Endothelial cell (in vitro differentiated cells): Measurements from ENCODE around the gene GRAMD1A. TPM values are rescaled to one million over a fixed set of nuclear protein-coding genes. Genes with fewer than 3 reads are reported as not detected.

ENCODE experiments used
- DNase-seq: peaks from one replicate; pipeline ENCODE4 v3.0.0; 2021; ENCODE audit warnings: low spot score
- H3K27ac Mint-ChIP-seq: one replicate; pipeline ENCODE4 v1.8.0; 2021; ENCODE audit warnings: mixed read lengths, inconsistent platforms; ENCODE audit not compliant: unreplicated experiment
- H3K27me3 Mint-ChIP-seq: one replicate; pipeline ENCODE4 v1.8.0; 2021; ENCODE audit warnings: mild to moderate bottlenecking, moderate library complexity, mixed read lengths, inconsistent platforms; ENCODE audit not compliant: unreplicated experiment
- H3K36me3 Mint-ChIP-seq: one replicate; pipeline ENCODE4 v1.8.0; 2021; ENCODE audit warnings: mild to moderate bottlenecking, low read depth, mixed read lengths, inconsistent platforms; ENCODE audit not compliant: unreplicated experiment
- H3K4me1 Mint-ChIP-seq: one replicate; pipeline ENCODE4 v1.8.0; 2021; ENCODE audit warnings: mild to moderate bottlenecking, mixed read lengths, inconsistent platforms; ENCODE audit not compliant: unreplicated experiment
- H3K4me3 Mint-ChIP-seq: one replicate; pipeline ENCODE4 v1.8.0; 2021; ENCODE audit warnings: mild to moderate bottlenecking, mixed read lengths, inconsistent platforms; ENCODE audit not compliant: unreplicated experiment
- H3K9me3 Mint-ChIP-seq: one replicate; pipeline ENCODE4 v1.8.0; 2021; ENCODE audit warnings: mixed read lengths, inconsistent platforms; ENCODE audit not compliant: unreplicated experiment
- CTCF ChIP-seq: fragments of 200-600 bp; sonication (generic); IDR thresholded peaks from one replicate; pipeline ENCODE4 v1.5.0; 2021; ENCODE audit warnings: antibody characterized with exemption; ENCODE audit not compliant: unreplicated experiment
- total RNA-seq: library from RNA; stranded (reverse); fragmentation: NEBNext Ultra II Directional; extraction: Animal tissue kit (Norgen Biotek cat#: 25700); gene quantifications from one replicate; pipeline ENCODE4 v1.2.1, GENCODE V29; 2021; ENCODE audit not compliant: unreplicated experiment

The GRAMD1A gene
- total RNA-seq, 1 donor from 2014 or later, result 156 TPM

DNA sequence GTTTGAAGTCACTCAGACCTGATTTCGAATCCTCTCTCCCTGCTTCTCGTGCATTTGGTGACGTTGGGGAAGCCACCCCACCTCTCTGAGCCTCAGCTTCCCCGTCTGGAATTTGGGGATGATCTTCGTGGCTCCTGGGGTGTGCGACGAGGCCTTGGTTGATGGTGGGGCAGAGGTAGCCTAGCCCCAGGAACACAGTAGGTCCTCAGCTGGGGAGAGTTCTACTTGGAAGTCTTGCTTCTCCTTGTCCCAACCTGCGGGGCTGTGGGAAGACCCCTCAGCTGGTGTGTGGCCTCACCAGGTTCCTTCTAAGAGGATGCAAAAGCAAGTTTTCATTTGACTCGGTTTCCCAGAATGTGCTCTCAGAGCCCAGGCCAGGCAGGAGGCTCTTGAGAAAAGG, 54.5 kb downstream of the GRAMD1A start:
- H3K4me1 Mint-ChIP-seq, result peaks cover 3% of the 10 kb centered on the region
- H3K4me3 Mint-ChIP-seq, result no peak overlapping the region
- H3K36me3 Mint-ChIP-seq, result no peaks in the 10 kb centered on the region
- TF ChIP-seq CTCF, result no peak
- DNase-seq, result no peak
- no peaks in the 10 kb centered on the region for H3K9me3 Mint-ChIP-seq
- no peak overlapping the region for H3K27ac Mint-ChIP-seq
- H3K27me3 Mint-ChIP-seq, result peaks cover 3% of the 10 kb centered on the region

DNA sequence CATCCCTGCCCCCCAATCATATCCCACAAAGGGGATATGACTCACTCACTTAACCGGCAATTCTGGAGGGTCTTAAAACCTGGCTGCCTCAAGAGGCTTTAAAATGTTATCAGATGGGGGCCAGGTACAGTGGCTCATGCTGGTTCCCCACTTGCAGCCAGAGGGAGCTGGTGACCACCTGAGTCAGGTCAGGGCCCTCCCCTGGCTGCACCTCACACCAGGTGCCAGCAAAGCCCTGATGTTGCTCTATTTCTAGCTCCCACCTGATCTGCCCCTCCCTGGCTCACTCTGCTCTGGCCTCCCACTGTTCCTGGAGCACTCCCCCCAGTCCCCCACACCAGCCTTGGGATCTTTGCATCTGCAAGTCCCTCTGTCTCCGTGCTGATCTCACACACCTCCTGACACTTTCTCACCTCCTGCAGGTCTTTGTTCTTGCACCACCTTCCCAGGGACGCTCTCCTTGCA, 55.6 kb downstream of the GRAMD1A start:
- Mint-ChIP-seq H3K27me3 (peaks cover 3% of the 10 kb centered on the region), H3K9me3 (no peaks in the 10 kb centered on the region), H3K27ac (no peak overlapping the region), H3K4me1 (peaks cover 3% of the 10 kb centered on the region), H3K36me3 (no peaks in the 10 kb centered on the region), H3K4me3 (no peak overlapping the region)
- no peak for DNase-seq
- no peak for TF ChIP-seq CTCF

GRCh38 chr19:35056513-35057063, 56.5 kb downstream of the GRAMD1A start:
- Mint-ChIP-seq H3K9me3 (no peaks in the 10 kb centered on the region), H3K4me3 (no peak overlapping the region), H3K4me1 (peaks cover 3% of the 10 kb centered on the region), H3K36me3 (no peaks in the 10 kb centered on the region), H3K27ac (no peak overlapping the region), H3K27me3 (peaks cover 3% of the 10 kb centered on the region)
- DNase-seq, result no peak
- no peak for TF ChIP-seq CTCF

- Mint-ChIP-seq H3K27ac (no peak overlapping the region), H3K4me3 (no peak overlapping the region), H3K36me3 (no peaks in the 10 kb centered on the region), H3K4me1 (peaks cover 3% of the 10 kb centered on the region), H3K9me3 (no peaks in the 10 kb centered on the region), H3K27me3 (peaks cover 3% of the 10 kb centered on the region)
- TF ChIP-seq CTCF, result no peak
- no peak for DNase-seq
Observed at GRCh38 chr19:35058370-35058769, 58.2 kb downstream of the GRAMD1A start.

GRCh38 chr19:35059006-35059798, 59.1 kb downstream of the GRAMD1A start:
- no peak for TF ChIP-seq CTCF
- Mint-ChIP-seq H3K36me3 (no peaks in the 10 kb centered on the region), H3K27ac (no peak overlapping the region), H3K4me1 (peaks cover 3% of the 10 kb centered on the region), H3K27me3 (peaks cover 1% of the 10 kb centered on the region), H3K4me3 (no peak overlapping the region), H3K9me3 (no peaks in the 10 kb centered on the region)
- DNase-seq, result no peak
